Rectal smooth muscle tissue (tissue), 1 donor: Measurements from ENCODE around the gene LRRC25.

Experiments
- H3K27ac ChIP-seq: one replicate; pipeline ENCODE4 v1.7.0; 2013; ENCODE audit warnings: low read depth, low read length, inconsistent platforms
- H3K27me3 ChIP-seq: one replicate; pipeline ENCODE4 v1.7.0; 2013; ENCODE audit warnings: low read length; ENCODE audit not compliant: control insufficient read depth, insufficient read depth
- H3K36me3 ChIP-seq: one replicate; pipeline ENCODE4 v1.7.0; 2013; ENCODE audit warnings: low read length; ENCODE audit not compliant: control insufficient read depth, insufficient read depth
- H3K4me1 ChIP-seq: one replicate; pipeline ENCODE4 v1.7.0; 2013; ENCODE audit warnings: low read length; ENCODE audit not compliant: control insufficient read depth, insufficient read depth
- H3K4me3 ChIP-seq: one replicate; pipeline ENCODE4 v1.7.0; 2013; ENCODE audit warnings: low read length
- H3K9ac ChIP-seq: one replicate; pipeline ENCODE4 v1.7.0; 2013; ENCODE audit warnings: low read length

Gene LRRC25

GRCh38 chr19:18440415-18440877 is 43.0 kb upstream of the LRRC25 start:
- no peak overlapping the region for H3K27ac ChIP-seq
- no peak overlapping the region for H3K4me3 ChIP-seq
- no peak overlapping the region for H3K9ac ChIP-seq
- peaks cover 3% of the 10 kb centered on the region for H3K27me3 ChIP-seq
- peaks cover 3% of the 10 kb centered on the region for H3K4me1 ChIP-seq
- H3K36me3 ChIP-seq: peaks cover 6% of the 10 kb centered on the region

DNA sequence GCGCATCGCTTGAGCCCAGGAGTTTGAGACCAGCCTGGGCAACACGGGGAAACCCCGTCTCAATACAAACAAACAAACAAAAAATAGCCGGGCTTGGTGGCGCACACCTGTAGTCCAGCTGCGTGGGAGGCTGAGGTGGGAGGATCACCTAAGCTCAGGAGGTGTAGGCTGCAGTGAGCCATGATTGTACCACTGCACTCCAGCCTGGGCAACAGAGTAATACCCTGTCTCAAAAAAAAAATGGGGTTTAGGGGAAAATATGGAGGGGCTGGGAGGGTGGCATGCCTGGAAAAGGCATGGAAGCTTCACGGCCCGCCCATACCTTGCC is 42.5 kb upstream of the LRRC25 start:
- Histone ChIP-seq H3K27me3 (peaks cover 3% of the 10 kb centered on the region), H3K4me1 (peaks cover 3% of the 10 kb centered on the region), H3K4me3 (no peak overlapping the region), H3K36me3 (peaks cover 5% of the 10 kb centered on the region), H3K27ac (no peak overlapping the region), H3K9ac (no peak overlapping the region)

DNA sequence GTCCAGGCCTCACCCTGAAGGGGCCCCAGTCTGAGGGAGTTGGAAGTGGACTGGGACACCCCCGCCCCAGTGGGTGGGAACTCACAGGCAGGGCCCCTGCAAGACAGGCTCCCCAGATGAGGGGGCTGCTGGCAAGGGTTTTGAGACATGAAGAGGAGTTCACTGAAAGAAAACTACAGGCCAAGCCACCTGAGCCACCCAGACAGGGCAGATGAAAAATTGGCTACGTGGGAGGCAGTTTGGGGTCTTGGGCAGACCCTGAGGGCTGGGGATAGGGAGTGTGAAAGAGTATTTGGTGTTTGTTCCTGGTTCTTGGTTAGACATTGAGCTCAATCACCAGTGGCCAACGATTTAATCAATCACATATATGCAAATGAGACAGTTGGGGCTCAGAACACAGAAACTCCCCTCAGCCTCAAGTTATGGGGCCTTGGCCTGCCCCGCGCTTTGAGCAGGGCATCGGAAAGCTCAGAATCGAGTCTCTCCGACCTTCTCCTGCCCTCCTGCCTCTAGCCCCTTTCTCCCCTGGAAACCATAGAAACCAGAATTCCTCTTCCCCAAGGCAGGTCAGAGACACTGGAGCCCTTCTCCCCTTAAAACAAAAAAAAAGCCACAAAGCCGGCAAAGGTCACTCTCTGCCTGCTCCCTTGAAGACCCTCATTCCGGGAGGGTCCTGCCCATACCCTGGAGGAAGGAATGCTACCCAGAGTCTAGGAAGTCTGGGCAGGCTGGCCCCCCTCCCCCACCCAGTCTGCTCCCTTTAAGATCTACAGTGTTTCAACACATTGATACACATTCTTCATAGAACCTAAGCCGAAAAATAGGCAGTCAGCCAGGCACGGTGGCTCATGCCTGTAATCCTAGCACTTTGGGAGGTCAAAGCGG is 41.8 kb upstream of the LRRC25 start:
- H3K27ac ChIP-seq: no peak overlapping the region
- peaks cover 3% of the 10 kb centered on the region for H3K27me3 ChIP-seq
- H3K36me3 ChIP-seq: no peaks in the 10 kb centered on the region
- H3K9ac ChIP-seq: no peak overlapping the region
- H3K4me3 ChIP-seq: no peak overlapping the region
- H3K4me1 ChIP-seq: peaks cover 3% of the 10 kb centered on the region

DNA sequence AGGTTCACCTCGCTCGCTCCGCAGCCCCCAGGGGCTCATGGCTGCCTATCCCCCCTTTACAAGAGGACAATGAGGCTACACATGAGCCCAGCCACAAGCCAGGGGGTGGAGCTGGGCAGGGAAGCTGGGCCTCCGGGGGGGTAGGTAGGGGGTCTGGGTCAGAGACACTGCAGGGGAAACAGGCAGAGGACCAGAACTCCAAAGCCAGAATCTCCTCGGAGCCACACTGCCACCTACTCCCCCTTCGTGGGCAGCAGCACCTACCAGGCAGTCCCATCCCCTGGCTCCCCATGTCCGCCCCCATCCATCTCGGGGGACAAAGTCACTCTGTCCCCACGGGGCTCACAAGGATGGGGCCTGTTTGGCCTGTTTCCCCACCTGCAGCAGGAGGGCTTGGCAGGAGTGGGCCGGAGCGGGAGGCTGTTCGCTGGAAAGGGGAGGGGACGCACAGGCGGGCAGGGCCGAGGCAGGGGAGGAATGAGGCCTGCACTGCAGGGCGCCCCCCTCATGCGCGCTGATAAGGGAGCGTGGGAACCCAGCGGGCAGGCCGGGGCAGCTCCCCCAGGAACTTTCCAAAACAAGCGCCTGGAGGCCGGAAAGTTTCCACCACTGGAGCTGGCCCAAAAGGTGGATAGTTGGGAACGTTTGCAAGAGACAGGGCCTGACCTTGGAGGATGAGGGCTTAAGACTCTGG is 41.1 kb upstream of the LRRC25 start:
- Histone ChIP-seq H3K9ac (no peak overlapping the region), H3K27ac (no peak overlapping the region), H3K36me3 (no peaks in the 10 kb centered on the region), H3K4me1 (peaks cover 3% of the 10 kb centered on the region), H3K27me3 (peaks cover 3% of the 10 kb centered on the region), H3K4me3 (peak overlapping the region; percentile 44)

- Histone ChIP-seq H3K4me1 (peaks cover 3% of the 10 kb centered on the region), H3K4me3 (peak within 1 kb of the TSS; percentile 65), H3K27ac (no peak within 1 kb of the TSS), H3K36me3 (no peaks in the 10 kb centered on the region), H3K9ac (no peak within 1 kb of the TSS), H3K27me3 (peaks cover 3% of the 10 kb centered on the region)
Observed at GRCh38 chr19:18437491-18438330, 40.3 kb upstream of the LRRC25 start, which contains the start of gene ISYNA1. TSS of gene ISYNA1 (minus strand) at chr19:18438133. CDS start at chr19:18437979, 154 bp downstream.

GRCh38 chr19:18436671-18437490 is 39.5 kb upstream of the LRRC25 start:
- Histone ChIP-seq H3K4me1 (peaks cover 3% of the 10 kb centered on the region), H3K9ac (no peak overlapping the region), H3K27me3 (peaks cover 3% of the 10 kb centered on the region), H3K36me3 (no peaks in the 10 kb centered on the region), H3K4me3 (peak overlapping the region; percentile 65), H3K27ac (no peak overlapping the region)

GRCh38 chr19:18435842-18436670 is 38.6 kb upstream of the LRRC25 start:
- Histone ChIP-seq H3K36me3 (no peaks in the 10 kb centered on the region), H3K4me1 (peaks cover 3% of the 10 kb centered on the region), H3K27ac (no peak overlapping the region), H3K9ac (no peak overlapping the region), H3K4me3 (no peak overlapping the region), H3K27me3 (peaks cover 3% of the 10 kb centered on the region)

DNA sequence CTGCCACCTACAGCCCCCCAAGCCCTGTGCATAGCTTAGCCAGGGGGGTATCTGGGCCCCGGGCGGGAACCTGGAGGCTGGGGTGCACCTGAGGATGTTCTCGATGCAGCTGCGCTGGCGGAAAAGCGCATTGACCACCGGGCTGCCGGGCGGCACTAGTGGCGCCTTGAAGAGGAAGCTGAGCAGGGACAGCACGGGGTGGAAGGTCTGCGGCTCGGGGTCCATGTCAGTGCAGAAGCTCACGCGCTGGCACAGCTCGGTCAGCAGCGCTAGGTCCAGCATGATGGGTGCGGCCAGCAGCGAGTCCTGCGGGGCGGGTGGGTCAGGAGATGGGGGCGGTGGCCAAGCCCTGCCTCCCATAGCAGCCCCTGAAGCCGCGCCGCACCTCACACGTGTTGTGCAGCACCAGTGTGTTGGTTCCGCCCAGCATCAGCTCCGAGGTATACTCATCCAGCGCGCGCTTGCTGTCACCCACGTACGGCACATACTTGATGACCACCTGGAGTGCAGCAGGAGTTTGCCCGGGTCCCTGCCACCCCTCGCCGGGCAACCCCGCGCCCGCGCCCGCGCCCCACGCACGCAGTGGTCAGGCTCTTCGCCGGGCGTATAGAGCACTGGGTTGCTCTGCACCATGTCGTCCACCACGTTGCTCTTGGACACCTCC is 37.9 kb upstream of the LRRC25 start:
- no peak overlapping the region for H3K27ac ChIP-seq

GRCh38 chr19:18434411-18435175 is 37.2 kb upstream of the LRRC25 start:
- Histone ChIP-seq H3K27me3 (peaks cover 3% of the 10 kb centered on the region), H3K4me3 (peak overlapping the region; percentile 8), H3K9ac (no peak overlapping the region), H3K27ac (no peak overlapping the region), H3K4me1 (peaks cover 3% of the 10 kb centered on the region), H3K36me3 (no peaks in the 10 kb centered on the region)

More for the DNA sequence above, 37.9 kb upstream of the LRRC25 start:
- Histone ChIP-seq H3K36me3 (no peaks in the 10 kb centered on the region), H3K9ac (no peak overlapping the region), H3K4me3 (no peak overlapping the region), H3K4me1 (peaks cover 3% of the 10 kb centered on the region), H3K27me3 (peaks cover 3% of the 10 kb centered on the region)

DNA sequence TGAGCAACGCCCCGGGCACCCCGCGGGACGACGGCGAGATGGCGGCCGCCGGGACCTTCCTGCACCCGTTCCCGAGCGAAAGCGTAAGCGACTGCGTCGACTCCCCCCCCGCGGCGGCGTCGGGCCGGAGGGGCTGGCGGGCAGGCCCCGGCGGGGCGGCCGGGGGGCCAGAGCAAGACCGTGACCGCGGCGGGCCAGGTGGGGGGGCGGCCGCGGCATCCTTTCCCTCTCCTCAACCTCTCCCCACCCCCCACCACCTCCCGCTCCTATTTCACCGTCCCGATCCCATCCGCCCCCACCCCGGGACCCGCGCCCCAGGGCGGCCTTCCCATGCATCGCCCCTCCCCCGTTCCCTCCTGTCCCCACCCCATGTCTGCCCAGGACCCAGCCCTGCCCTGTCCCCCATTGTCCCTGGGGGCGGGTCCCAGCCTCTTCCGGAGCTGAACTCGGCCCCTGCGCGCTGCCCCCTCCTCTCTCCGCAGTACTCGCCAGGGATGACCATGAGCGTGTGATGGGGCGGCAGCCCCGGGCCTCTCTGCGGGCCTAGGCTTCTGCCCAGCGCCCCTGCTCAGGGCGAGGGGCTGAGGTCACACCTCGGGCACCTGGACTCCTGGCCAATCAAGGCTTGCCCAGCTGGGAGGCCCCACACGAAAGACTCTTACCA is 36.4 kb upstream of the LRRC25 start:
- Histone ChIP-seq H3K27me3 (peaks cover 3% of the 10 kb centered on the region), H3K36me3 (no peaks in the 10 kb centered on the region), H3K4me3 (peak overlapping the region; percentile 21), H3K27ac (no peak overlapping the region), H3K9ac (no peak overlapping the region), H3K4me1 (peaks cover 4% of the 10 kb centered on the region)
